Activated CD8-positive, alpha-beta memory T cell treated with anti-CD3 and anti-CD28 coated beads for 36 hours (primary cell): ENCODE results near the gene RDH5. TPM values are rescaled to one million over a fixed set of nuclear protein-coding genes. Genes with fewer than 3 reads are reported as not detected.

Experiments
- CTCF ChIA-PET: fragments of 350-600 bp; sonication (Branson Sonifier 250); formaldehyde crosslinking; loops from one replicate; lab custom pipeline; 2021; ENCODE audit warnings: antibody characterized with exemption; lab: Charles Lee
- POLR2A ChIA-PET: fragments of 350-600 bp; sonication (Branson Sonifier 250); formaldehyde crosslinking; loops from one replicate; lab custom pipeline; 2021; ENCODE audit warnings: antibody characterized with exemption; lab: Charles Lee
- total RNA-seq, 2 experiments: library from RNA; stranded (reverse); gene quantifications; one replicate each; pipeline ENCODE4 v1.2.3, GENCODE V29; 2021

RDH5 gene
- total RNA-seq, 2 experiments from 2014 or later, result 4.9 to 5.2 TPM

GRCh38 chr12:55720894-55721444, 776 bp downstream of the RDH5 start:
- POLR2A ChIA-PET, result no interaction called here
- CTCF ChIA-PET, result interaction anchor here (1.1 to 1.7 kb wide), 2 partner anchors 9 to 17 kb away, joined by 5 read pairs; no protein-coding TSS in a partner anchor

GRCh38 chr12:55721601-55722213, 1.5 kb downstream of the RDH5 start:
- CTCF ChIA-PET, result interaction anchor here (1.1 kb wide), 1 partner anchor 21 kb away, joined by 3 read pairs; no protein-coding TSS in a partner anchor

GRCh38 chr12:55722948-55723347, 2.8 kb downstream of the RDH5 start:
- ChIA-PET POLR2A (no interaction called here), CTCF (interaction anchor here (0.7 to 3.4 kb wide), 2 partner anchors 14 to 16 kb away, joined by 3 to 14 read pairs; no protein-coding TSS in a partner anchor)

More at GRCh38 chr12:55721601-55722213, 1.5 kb downstream of the RDH5 start:
- POLR2A ChIA-PET, result no interaction called here

- POLR2A ChIA-PET, result no interaction called here
- CTCF ChIA-PET, result interaction anchor here (0.7 to 3.4 kb wide), 2 partner anchors 13 to 15 kb away, joined by 3 to 14 read pairs; no protein-coding TSS in a partner anchor
Measured at GRCh38 chr12:55723516-55724225, 3.5 kb downstream of the RDH5 start.

- POLR2A ChIA-PET, result interaction anchor here (0.6 kb wide), 1 partner anchor 9 kb away, joined by 3 read pairs; no protein-coding TSS in a partner anchor
- CTCF ChIA-PET, result interaction anchor here (1.3 to 3.4 kb wide), 3 partner anchors 8 to 14 kb away, joined by 5 to 14 read pairs (median 6); partner anchors contain the start of gene BLOC1S1
Measured at GRCh38 chr12:55724226-55724939, 4.2 kb downstream of the RDH5 start.

- POLR2A ChIA-PET, result interaction anchor here (0.6 kb wide), 1 partner anchor 8 kb away, joined by 3 read pairs; no protein-coding TSS in a partner anchor
- CTCF ChIA-PET, result interaction anchor here (1.3 to 3.4 kb wide), 3 partner anchors 8 to 14 kb away, joined by 5 to 14 read pairs (median 6); partner anchors contain the start of gene BLOC1S1
Measured at GRCh38 chr12:55724940-55725309, 4.7 kb downstream of the RDH5 start.

- ChIA-PET CTCF (interaction anchor here (1.3 to 3.4 kb wide), 3 partner anchors 9 to 13 kb away, joined by 5 to 14 read pairs (median 6); partner anchors contain the start of gene BLOC1S1), POLR2A (no interaction called here)
Measured at GRCh38 chr12:55725556-55725955, 5.4 kb downstream of the RDH5 start.

- CTCF ChIA-PET, result interaction anchor here (4.7 kb wide), 1 partner anchor 11 kb away, joined by 38 read pairs; no protein-coding TSS in a partner anchor
- POLR2A ChIA-PET, result interaction anchor here (0.6 kb wide), 1 partner anchor 9 kb away, joined by 3 read pairs; no protein-coding TSS in a partner anchor
Measured at GRCh38 chr12:55726971-55727370, 6.8 kb downstream of the RDH5 start.

- CTCF ChIA-PET, result interaction anchor here (4.7 kb wide), 1 partner anchor 10 kb away, joined by 38 read pairs; no protein-coding TSS in a partner anchor
Measured at GRCh38 chr12:55727643-55728185, 7.5 kb downstream of the RDH5 start.

GRCh38 chr12:55728186-55728938, 8.2 kb downstream of the RDH5 start:
- ChIA-PET CTCF (interaction anchor here (1.2 to 4.7 kb wide), 5 partner anchors 9 to 72 kb away, joined by 4 to 38 read pairs (median 5); partner anchors contain the start of gene BLOC1S1), POLR2A (interaction anchor here (1.0 to 2.0 kb wide), 5 partner anchors 9 to 101 kb away, joined by 3 to 10 read pairs (median 5); partner anchors contain the start of genes DNAJC14, ORMDL2, RDH5 and SARNP)

More at GRCh38 chr12:55727643-55728185, 7.5 kb downstream of the RDH5 start:
- POLR2A ChIA-PET, result no interaction called here

- ChIA-PET POLR2A (interaction anchor here (0.7 to 2.0 kb wide), 15 partner anchors 9 to 316 kb away, joined by 3 to 10 read pairs (median 3); partner anchors contain the start of genes BLOC1S1, DNAJC14, ORMDL2 and PYM1), CTCF (interaction anchor here (1.1 to 4.7 kb wide), 7 partner anchors 8 to 73 kb away, joined by 4 to 38 read pairs (median 5); partner anchors contain the start of genes BLOC1S1 and RDH5)
Measured at GRCh38 chr12:55728939-55729818, 9.0 kb downstream of the RDH5 start, which contains the start of gene CD63. Gene CD63 (minus strand): TSS chr12:55729009. CDS start chr12:55728341, 668 bp downstream.

- ChIA-PET POLR2A (interaction anchor here (0.9 to 2.0 kb wide), 14 partner anchors 8 to 315 kb away, joined by 3 to 10 read pairs (median 4); partner anchors contain the start of genes BLOC1S1, DNAJC14, ORMDL2 and PYM1), CTCF (interaction anchor here (0.9 to 4.7 kb wide), 8 partner anchors 7 to 73 kb away, joined by 3 to 38 read pairs (median 5); partner anchors contain the start of genes BLOC1S1, GDF11 and RDH5)
Measured at GRCh38 chr12:55729819-55730818, 9.9 kb downstream of the RDH5 start.

GRCh38 chr12:55732288-55732687, 12.1 kb downstream of the RDH5 start:
- ChIA-PET POLR2A (no interaction called here), CTCF (interaction anchor here (1.3 kb wide), 1 partner anchor 91 kb away, joined by 3 read pairs; no protein-coding TSS in a partner anchor)

GRCh38 chr12:55733021-55733555, 12.9 kb downstream of the RDH5 start:
- ChIA-PET POLR2A (interaction anchor here (0.7 kb wide), 1 partner anchor 8 kb away, joined by 3 read pairs; no protein-coding TSS in a partner anchor), CTCF (interaction anchor here (0.8 kb wide), 1 partner anchor 52 kb away, joined by 4 read pairs; a partner anchor contains a TSS)
